ENCODE results near the gene RNF213.

Gene RNF213

GRCh38 chr17:80428796-80429195, 168.1 kb downstream of the RNF213 start:
- Histone ChIP-seq H3K18ac (ENCODE audit: low read depth in 1 of 2, low read length in 2 of 2) (no peak overlapping the region), H2AK5ac (ENCODE audit: low read length, severe bottlenecking) (no peak overlapping the region), H4K8ac (ENCODE audit: low read length) (no peak overlapping the region), H3K9ac (ENCODE audit: low read length) (no peak overlapping the region), H3K4ac (ENCODE audit: low read depth in 1 of 2, low read length in 2 of 2) (no peak overlapping the region), H3K36me3 (ENCODE audit: control insufficient read depth in 1 of 2, insufficient read depth in 2 of 2, low read depth in 1 of 2, low read length in 2 of 2) (peaks cover 10 to 17% of the 10 kb centered on the region in 2 experiments), H2AFZ (ENCODE audit: low read depth, low read length) (no peak overlapping the region), H2BK5ac (ENCODE audit: low read depth, low read length, poor library complexity, severe bottlenecking) (no peak overlapping the region), H3K4me1 (ENCODE audit: control insufficient read depth, insufficient read depth, low read depth, low read length) (peaks cover 7% of the 10 kb centered on the region), H3K27ac (ENCODE audit: low read length, poor library complexity, severe bottlenecking) (no peak overlapping the region), H3K9me3 (ENCODE audit: control insufficient read depth, low read length) (no peaks in the 10 kb centered on the region), H3K4me3 (ENCODE audit: insufficient read depth in 1 of 2, low read depth in 1 of 2, low read length in 2 of 2) (no peak overlapping the region), H3K14ac (ENCODE audit: low read length in 2 of 2) (no peak overlapping the region), H3K27me3 (ENCODE audit: control insufficient read depth in 1 of 2, insufficient read depth in 1 of 2, low read length in 2 of 2) (peaks cover 0 to 12% of the 10 kb centered on the region in 2 experiments), H2BK15ac (ENCODE audit: low read depth, poor library complexity, severe bottlenecking) (no peak overlapping the region), H2BK120ac (ENCODE audit: low read depth, low read length) (no peak overlapping the region), H3K79me1 (replicated peaks; ENCODE audit: low read length, poor library complexity, severe bottlenecking) (no peaks in the 10 kb centered on the region), H3K23ac (ENCODE audit: low read length in 2 of 2) (no peak overlapping the region), H3K4me2 (ENCODE audit: low read length, poor library complexity, severe bottlenecking) (no peak overlapping the region), H2BK12ac (ENCODE audit: low read length in 2 of 2) (no peak overlapping the region), H4K91ac (ENCODE audit: low read length) (no peak overlapping the region)
- WGBS: 77% methylated on average over 10 of the region's 11 CpGs
- no peak for DNase-seq

GRCh38 chr17:80429356-80430275, 169.0 kb downstream of the RNF213 start:
- WGBS: 93% methylated on average over 32 of the region's 33 CpGs
- DNase-seq: no peak

GRCh38 chr17:80430446-80431245, 170.0 kb downstream of the RNF213 start:
- H2BK15ac ChIP-seq (ENCODE audit: low read depth, poor library complexity, severe bottlenecking): no peak overlapping the region
- H3K27me3 ChIP-seq (ENCODE audit: control insufficient read depth in 1 of 2, insufficient read depth in 1 of 2, low read length in 2 of 2): peaks cover 0 to 13% of the 10 kb centered on the region in 2 experiments
- H4K8ac ChIP-seq (ENCODE audit: low read length): no peak overlapping the region
- no peak overlapping the region for H3K4me2 ChIP-seq (ENCODE audit: low read length, poor library complexity, severe bottlenecking)
- no peak overlapping the region for H2AFZ ChIP-seq (ENCODE audit: low read depth, low read length)
- no peak overlapping the region for H3K23ac ChIP-seq (ENCODE audit: low read length in 2 of 2)
- H3K18ac ChIP-seq (ENCODE audit: low read depth in 1 of 2, low read length in 2 of 2): no peak overlapping the region
- 81% methylated on average over 15 of the region's 15 CpGs for WGBS
- H3K4me1 ChIP-seq (ENCODE audit: control insufficient read depth, insufficient read depth, low read depth, low read length): peaks cover 2% of the 10 kb centered on the region
- H2BK12ac ChIP-seq (ENCODE audit: low read length in 2 of 2): no peak overlapping the region
- no peaks in the 10 kb centered on the region for H3K9me3 ChIP-seq (ENCODE audit: control insufficient read depth, low read length)
- H2AK5ac ChIP-seq (ENCODE audit: low read length, severe bottlenecking): no peak overlapping the region
- peaks cover 10 to 17% of the 10 kb centered on the region in 2 experiments for H3K36me3 ChIP-seq (ENCODE audit: control insufficient read depth in 1 of 2, insufficient read depth in 2 of 2, low read depth in 1 of 2, low read length in 2 of 2)
- H4K91ac ChIP-seq (ENCODE audit: low read length): no peak overlapping the region
- no peak overlapping the region for H3K9ac ChIP-seq (ENCODE audit: low read length)
- no peak overlapping the region for H3K27ac ChIP-seq (ENCODE audit: low read length, poor library complexity, severe bottlenecking)
- H3K79me1 ChIP-seq (replicated peaks; ENCODE audit: low read length, poor library complexity, severe bottlenecking): no peaks in the 10 kb centered on the region
- H2BK5ac ChIP-seq (ENCODE audit: low read depth, low read length, poor library complexity, severe bottlenecking): no peak overlapping the region
- no peak overlapping the region for H3K4me3 ChIP-seq (ENCODE audit: insufficient read depth in 1 of 2, low read depth in 1 of 2, low read length in 2 of 2)
- no peak overlapping the region for H3K14ac ChIP-seq (ENCODE audit: low read length in 2 of 2)
- H2BK120ac ChIP-seq (ENCODE audit: low read depth, low read length): no peak overlapping the region
- H3K4ac ChIP-seq (ENCODE audit: low read depth in 1 of 2, low read length in 2 of 2): no peak overlapping the region
- DNase-seq: no peak

More at GRCh38 chr17:80429356-80430275, 169.0 kb downstream of the RNF213 start:
- Histone ChIP-seq H3K36me3 (ENCODE audit: control insufficient read depth in 1 of 2, insufficient read depth in 2 of 2, low read depth in 1 of 2, low read length in 2 of 2) (peaks cover 10 to 17% of the 10 kb centered on the region in 2 experiments), H3K14ac (ENCODE audit: low read length in 2 of 2) (no peak overlapping the region), H3K27me3 (ENCODE audit: control insufficient read depth in 1 of 2, insufficient read depth in 1 of 2, low read length in 2 of 2) (peaks cover 0 to 14% of the 10 kb centered on the region in 2 experiments), H3K4me3 (ENCODE audit: insufficient read depth in 1 of 2, low read depth in 1 of 2, low read length in 2 of 2) (no peak overlapping the region), H2AFZ (ENCODE audit: low read depth, low read length) (no peak overlapping the region), H3K79me1 (replicated peaks; ENCODE audit: low read length, poor library complexity, severe bottlenecking) (no peaks in the 10 kb centered on the region), H2BK12ac (ENCODE audit: low read length in 2 of 2) (no peak overlapping the region), H3K4me2 (ENCODE audit: low read length, poor library complexity, severe bottlenecking) (no peak overlapping the region), H2BK5ac (ENCODE audit: low read depth, low read length, poor library complexity, severe bottlenecking) (no peak overlapping the region), H2BK120ac (ENCODE audit: low read depth, low read length) (no peak overlapping the region), H3K9me3 (ENCODE audit: control insufficient read depth, low read length) (no peaks in the 10 kb centered on the region), H4K8ac (ENCODE audit: low read length) (no peak overlapping the region), H3K18ac (ENCODE audit: low read depth in 1 of 2, low read length in 2 of 2) (no peak overlapping the region), H2BK15ac (ENCODE audit: low read depth, poor library complexity, severe bottlenecking) (no peak overlapping the region), H4K91ac (ENCODE audit: low read length) (no peak overlapping the region), H3K27ac (ENCODE audit: low read length, poor library complexity, severe bottlenecking) (no peak overlapping the region), H3K4ac (ENCODE audit: low read depth in 1 of 2, low read length in 2 of 2) (no peak overlapping the region), H3K23ac (ENCODE audit: low read length in 2 of 2) (no peak overlapping the region), H3K4me1 (ENCODE audit: control insufficient read depth, insufficient read depth, low read depth, low read length) (peaks cover 7% of the 10 kb centered on the region), H3K9ac (ENCODE audit: low read length) (no peak overlapping the region), H2AK5ac (ENCODE audit: low read length, severe bottlenecking) (no peak overlapping the region)
